NCI-H82 treated with DMSO at 0.1 percent for 48 hours (cell line): ENCODE data around the gene TOP3B.

ENCODE experiments used
- DNase-seq: peaks from one replicate; lab custom pipeline; 2025; ENCODE audit not compliant: unreplicated experiment; lab: John Stamatoyannopoulos, UW

TOP3B gene

DNA sequence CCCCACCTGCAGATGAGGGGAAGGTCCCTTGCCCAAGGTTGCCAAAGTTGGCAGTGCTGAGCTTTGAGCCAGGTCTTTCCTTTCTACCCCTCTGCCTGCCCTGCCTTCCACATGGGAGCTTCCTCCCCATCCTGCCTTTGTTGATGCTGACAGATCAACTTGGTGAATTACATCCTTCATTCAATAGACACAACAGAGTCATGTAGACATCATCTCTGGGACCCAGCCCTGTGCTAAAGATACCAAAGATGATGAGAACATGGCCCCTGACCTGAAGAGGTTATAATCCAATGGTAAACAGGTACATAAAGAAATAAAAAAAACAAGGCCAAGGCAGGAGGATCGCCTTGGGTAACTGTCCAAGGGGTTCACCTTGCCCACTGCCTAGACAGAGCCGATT lies 72.7 kb downstream of the TOP3B start:
- DNase-seq, result no peak

DNA sequence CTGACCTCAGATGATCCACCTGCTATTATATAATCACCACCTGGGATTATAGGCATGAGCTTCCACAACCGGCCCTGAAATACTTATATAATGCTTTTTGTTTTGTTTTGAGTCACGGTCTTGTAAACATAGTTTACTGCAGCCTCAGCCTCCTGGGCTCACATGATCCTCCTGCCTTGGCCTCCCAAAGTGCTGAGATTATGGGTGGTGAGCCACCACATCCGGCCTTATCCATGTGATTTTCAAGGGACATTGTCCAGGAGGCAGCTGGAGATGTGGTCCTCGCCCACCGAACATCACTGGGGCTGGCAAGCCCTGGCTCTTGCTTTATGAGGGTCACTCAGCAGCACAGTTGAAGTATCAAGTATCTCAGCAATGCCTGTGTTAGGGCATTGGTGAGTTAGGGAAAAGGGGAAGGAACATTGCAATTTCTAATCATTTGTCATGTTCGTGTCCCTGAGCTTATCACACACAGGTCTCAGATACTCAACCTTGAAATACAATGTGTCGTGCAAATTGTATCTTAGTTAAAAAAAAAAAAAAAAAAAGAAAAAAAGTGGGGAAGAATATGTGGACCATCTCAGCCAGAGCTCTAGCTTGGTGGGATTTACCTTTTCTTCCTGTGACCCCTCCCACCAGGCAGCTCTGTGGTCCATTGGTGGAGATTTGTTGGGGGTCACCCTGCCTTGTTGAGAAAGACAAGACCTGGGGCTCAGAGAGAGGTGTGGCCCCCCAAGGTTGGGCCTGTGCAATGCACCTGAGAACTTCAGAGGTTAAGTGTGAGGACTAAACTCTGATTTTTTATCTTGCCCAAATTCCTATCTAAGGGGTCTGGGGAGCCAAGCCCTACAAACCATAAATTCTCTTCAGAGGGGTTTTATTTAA lies 74.7 kb downstream of the TOP3B start:
- DNase-seq, result no peak
